Mesenchymal stem cell (in vitro differentiated cells and primary cell): Measurements from ENCODE around the gene IGFL3.

Experiments used
- DNase-seq: peaks from one replicate; pipeline ENCODE4 v3.0.0-alpha.2; 2013
- H2AFZ ChIP-seq: one replicate; pipeline ENCODE4 v1.6.1; 2013; ENCODE audit warnings: low read depth, mild to moderate bottlenecking, control low read depth, inconsistent platforms, low read length, moderate library complexity
- H2AK5ac ChIP-seq: 2 replicates; pipeline ENCODE4 v1.6.1; 2013; ENCODE audit warnings: low read length, moderate library complexity, mild to moderate bottlenecking, inconsistent platforms; ENCODE audit not compliant: severe bottlenecking
- H2BK120ac ChIP-seq: one replicate; pipeline ENCODE4 v1.6.1; 2013; ENCODE audit warnings: low read depth, mild to moderate bottlenecking, inconsistent platforms, low read length, moderate library complexity
- H2BK12ac ChIP-seq, 2 experiments: one replicate each; pipeline ENCODE4 v1.6.1; 2013; ENCODE audit warnings: inconsistent platforms in 2 of 2, low read length in 2 of 2, mild to moderate bottlenecking in 2 of 2, moderate library complexity in 2 of 2, control low read depth in 1 of 2
- H2BK15ac ChIP-seq: one replicate; pipeline ENCODE4 v1.6.1; 2013; ENCODE audit warnings: mild to moderate bottlenecking, low read depth, inconsistent platforms; ENCODE audit not compliant: poor library complexity, severe bottlenecking
- H2BK5ac ChIP-seq: 2 replicates; pipeline ENCODE4 v1.6.1; 2013; ENCODE audit warnings: low read depth, mild to moderate bottlenecking, low read length, control low read depth, inconsistent platforms; ENCODE audit not compliant: poor library complexity, severe bottlenecking
- H3K14ac ChIP-seq, 2 experiments: one replicate each; pipeline ENCODE4 v1.6.1; 2013; ENCODE audit warnings: inconsistent platforms in 2 of 2, low read length in 2 of 2, control low read depth in 1 of 2, mild to moderate bottlenecking in 1 of 2, moderate library complexity in 1 of 2
- H3K18ac ChIP-seq, 2 experiments: one replicate each; pipeline ENCODE4 v1.6.1; 2013; ENCODE audit warnings: inconsistent platforms in 2 of 2, low read length in 2 of 2, control low read depth in 1 of 2, low read depth in 1 of 2, mild to moderate bottlenecking in 1 of 2
- H3K23ac ChIP-seq, 2 experiments: one replicate each; pipeline ENCODE4 v1.6.1; 2013; ENCODE audit warnings: inconsistent platforms in 2 of 2, low read length in 2 of 2, mild to moderate bottlenecking in 2 of 2, moderate library complexity in 2 of 2, control low read depth in 1 of 2
- H3K27ac ChIP-seq: 2 replicates; pipeline ENCODE4 v1.5.1; 2013; ENCODE audit warnings: mild to moderate bottlenecking, moderate library complexity, low read length, control low read depth, inconsistent platforms; ENCODE audit not compliant: poor library complexity, severe bottlenecking
- H3K27me3 ChIP-seq, 2 experiments: 2 replicates each; pipeline versions ENCODE4 v1.6.1 to v1.7.0; 2013; ENCODE audit warnings: low read length in 2 of 2, mild to moderate bottlenecking in 2 of 2, moderate library complexity in 2 of 2, control low read depth in 1 of 2, inconsistent platforms in 1 of 2; ENCODE audit not compliant: control insufficient read depth in 1 of 2, insufficient read depth in 1 of 2
- H3K36me3 ChIP-seq, 2 experiments: 2 replicates each; pipeline versions ENCODE4 v1.6.1 to v1.7.0; 2013; ENCODE audit warnings: low read length in 2 of 2, control low read depth in 1 of 2, inconsistent platforms in 1 of 2, low read depth in 1 of 2, mild to moderate bottlenecking in 1 of 2; ENCODE audit not compliant: insufficient read depth in 2 of 2, control insufficient read depth in 1 of 2
- H3K4ac ChIP-seq, 2 experiments: one replicate each; pipeline ENCODE4 v1.6.1; 2013; ENCODE audit warnings: inconsistent platforms in 2 of 2, low read length in 2 of 2, mild to moderate bottlenecking in 2 of 2, moderate library complexity in 2 of 2, control low read depth in 1 of 2, low read depth in 1 of 2
- H3K4me1 ChIP-seq: 2 replicates; pipeline ENCODE4 v1.6.1; 2013; ENCODE audit warnings: low read depth, low read length, control low read depth; ENCODE audit not compliant: control insufficient read depth, insufficient read depth
- H3K4me2 ChIP-seq: 2 replicates; pipeline ENCODE4 v1.6.1; 2013; ENCODE audit warnings: low read length, mild to moderate bottlenecking, inconsistent platforms; ENCODE audit not compliant: poor library complexity, severe bottlenecking
- H3K4me3 ChIP-seq, 2 experiments: 2 replicates each; pipeline versions ENCODE4 v1.5.1 to v1.7.0; 2013; ENCODE audit warnings: low read length in 2 of 2, mild to moderate bottlenecking in 2 of 2, control low read depth in 1 of 2, low read depth in 1 of 2; ENCODE audit not compliant: insufficient read depth in 1 of 2
- H3K79me1 ChIP-seq: replicated peaks from 2 replicates; pipeline ENCODE4 v1.6.1; 2013; ENCODE audit warnings: mild to moderate bottlenecking, control low read depth, low read length, inconsistent platforms; ENCODE audit not compliant: poor library complexity, severe bottlenecking
- H3K9ac ChIP-seq: 2 replicates; pipeline ENCODE4 v1.7.0; 2013; ENCODE audit warnings: mild to moderate bottlenecking, low read length, moderate library complexity
- H3K9me3 ChIP-seq: 2 replicates; pipeline ENCODE4 v1.7.0; 2013; ENCODE audit warnings: mild to moderate bottlenecking, low read length; ENCODE audit not compliant: control insufficient read depth
- H4K8ac ChIP-seq: one replicate; pipeline ENCODE4 v1.6.1; 2013; ENCODE audit warnings: inconsistent platforms, mild to moderate bottlenecking, low read length, moderate library complexity
- H4K91ac ChIP-seq: one replicate; pipeline ENCODE4 v1.6.1; 2013; ENCODE audit warnings: mild to moderate bottlenecking, low read length, inconsistent platforms
- WGBS: methylation state at CpG from one replicate; pipeline ENCODE4 v1.1.7; 2013; ENCODE audit warnings: mixed read lengths; 5-methylcytosine and 5-hydroxymethylcytosine counted together

Gene IGFL3

DNA sequence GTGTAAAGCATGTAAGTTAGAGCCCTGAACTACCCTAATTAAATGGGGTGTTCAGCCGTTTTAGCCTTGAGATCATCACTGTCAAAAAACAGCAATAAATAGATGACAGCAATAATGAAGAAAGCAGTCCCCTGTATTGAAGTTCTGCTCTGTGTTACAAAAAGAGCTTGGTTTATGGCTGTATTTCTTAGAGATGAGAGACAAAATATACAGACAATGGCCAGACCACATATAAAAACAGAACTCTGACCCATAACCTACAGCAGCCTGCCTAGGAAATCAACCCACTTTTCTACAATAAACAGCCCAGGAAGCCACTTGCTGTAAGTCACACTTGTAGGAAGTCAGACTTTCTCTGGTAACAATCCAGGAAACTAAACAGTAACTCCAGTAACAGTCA is 10.8 kb downstream of the IGFL3 start:
- H3K36me3 ChIP-seq: no peaks in the 10 kb centered on the region
- peaks cover 6% of the 10 kb centered on the region for H3K4me1 ChIP-seq
- H3K27ac ChIP-seq: no peak overlapping the region
- H2BK15ac ChIP-seq: no peak overlapping the region
- no peak overlapping the region for H4K8ac ChIP-seq
- no peak overlapping the region for H3K14ac ChIP-seq
- no peak overlapping the region for H4K91ac ChIP-seq
- no peak overlapping the region for H3K23ac ChIP-seq
- H3K9ac ChIP-seq: no peak overlapping the region
- H3K27me3 ChIP-seq: peaks cover 12 to 59% of the 10 kb centered on the region in 2 experiments
- no peaks in the 10 kb centered on the region for H3K79me1 ChIP-seq
- H2BK12ac ChIP-seq: no peak overlapping the region
- H3K18ac ChIP-seq: no peak overlapping the region
- DNase-seq: peak; percentile 66
- H2AK5ac ChIP-seq: no peak overlapping the region
- H3K4me2 ChIP-seq: no peak overlapping the region
- H3K4me3 ChIP-seq: no peak overlapping the region
- no peak overlapping the region for H3K4ac ChIP-seq
- H2BK120ac ChIP-seq: no peak overlapping the region
- H2AFZ ChIP-seq: no peak overlapping the region
- no peak overlapping the region for H2BK5ac ChIP-seq
- WGBS: 0% methylated on average over 1 of the region's 1 CpG
- H3K9me3 ChIP-seq: no peaks in the 10 kb centered on the region

DNA sequence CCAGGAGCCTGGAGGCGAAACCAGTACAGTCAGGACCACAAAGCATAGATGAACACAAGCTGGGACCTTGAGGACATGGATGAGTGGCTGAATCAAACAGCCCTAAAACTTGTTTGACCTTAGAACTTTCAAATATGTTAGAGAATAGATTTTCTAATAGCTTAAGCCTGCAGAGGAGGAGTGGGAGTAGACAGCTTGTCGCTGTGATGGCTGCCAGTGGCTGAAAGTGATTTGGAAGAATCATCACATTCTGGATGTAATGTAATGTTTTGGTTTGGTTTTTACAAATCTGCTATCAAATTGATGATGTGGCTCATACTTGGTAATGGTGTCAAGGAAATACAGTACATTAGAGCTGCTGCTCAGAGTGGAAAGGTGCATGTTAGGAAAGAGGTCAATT is 12.0 kb downstream of the IGFL3 start:
- Histone ChIP-seq H3K4me2 (no peak overlapping the region), H2BK15ac (no peak overlapping the region), H4K8ac (no peak overlapping the region), H3K23ac (no peak overlapping the region), H3K9ac (no peak overlapping the region), H3K4ac (no peak overlapping the region), H2AK5ac (no peak overlapping the region), H3K36me3 (no peaks in the 10 kb centered on the region), H3K79me1 (no peaks in the 10 kb centered on the region), H2AFZ (no peak overlapping the region), H4K91ac (no peak overlapping the region), H3K18ac (no peak overlapping the region), H3K9me3 (no peaks in the 10 kb centered on the region), H3K27me3 (peaks cover 16 to 54% of the 10 kb centered on the region in 2 experiments), H3K27ac (no peak overlapping the region), H3K4me3 (no peak overlapping the region), H2BK12ac (no peak overlapping the region), H3K4me1 (peaks cover 6% of the 10 kb centered on the region), H3K14ac (no peak overlapping the region), H2BK120ac (no peak overlapping the region), H2BK5ac (no peak overlapping the region)
- 84% methylated on average over 2 of the region's 2 CpGs for WGBS
- DNase-seq: no peak

DNA sequence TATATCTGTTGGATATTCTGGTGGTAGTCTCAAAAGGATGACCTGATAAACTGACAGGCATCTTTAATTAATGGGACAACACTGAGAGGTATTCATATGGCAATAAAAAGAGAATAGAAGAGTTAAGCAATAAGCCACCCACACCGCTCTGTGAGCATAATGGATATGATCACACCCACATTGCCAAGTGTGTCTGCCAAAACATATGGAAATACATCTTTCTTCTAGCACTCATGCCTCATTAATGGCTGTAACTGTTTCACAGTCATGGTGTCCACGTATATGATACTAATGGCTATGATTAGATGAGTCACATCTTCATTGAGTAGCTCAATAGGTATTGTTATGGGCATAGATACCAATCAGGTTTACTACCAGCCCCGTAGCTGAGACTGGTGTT is 13.1 kb downstream of the IGFL3 start:
- H4K91ac ChIP-seq: no peak overlapping the region
- no peak overlapping the region for H3K9ac ChIP-seq
- peaks cover 19 to 63% of the 10 kb centered on the region in 2 experiments for H3K27me3 ChIP-seq
- no peak for DNase-seq
- H2AK5ac ChIP-seq: no peak overlapping the region
- no peaks in the 10 kb centered on the region for H3K79me1 ChIP-seq
- H4K8ac ChIP-seq: no peak overlapping the region
- H3K4ac ChIP-seq: no peak overlapping the region
- H3K14ac ChIP-seq: no peak overlapping the region
- WGBS: 64% methylated on average over 2 of the region's 3 CpGs
- H3K27ac ChIP-seq: no peak overlapping the region
- no peaks in the 10 kb centered on the region for H3K9me3 ChIP-seq
- no peak overlapping the region for H2BK5ac ChIP-seq
- no peak overlapping the region for H3K23ac ChIP-seq
- no peak overlapping the region for H3K18ac ChIP-seq
- no peak overlapping the region for H3K4me3 ChIP-seq
- no peak overlapping the region for H2BK15ac ChIP-seq
- H2BK120ac ChIP-seq: no peak overlapping the region
- H2BK12ac ChIP-seq: no peak overlapping the region
- H3K4me2 ChIP-seq: no peak overlapping the region
- H3K4me1 ChIP-seq: peaks cover 6% of the 10 kb centered on the region
- no peaks in the 10 kb centered on the region for H3K36me3 ChIP-seq
- no peak overlapping the region for H2AFZ ChIP-seq

DNA sequence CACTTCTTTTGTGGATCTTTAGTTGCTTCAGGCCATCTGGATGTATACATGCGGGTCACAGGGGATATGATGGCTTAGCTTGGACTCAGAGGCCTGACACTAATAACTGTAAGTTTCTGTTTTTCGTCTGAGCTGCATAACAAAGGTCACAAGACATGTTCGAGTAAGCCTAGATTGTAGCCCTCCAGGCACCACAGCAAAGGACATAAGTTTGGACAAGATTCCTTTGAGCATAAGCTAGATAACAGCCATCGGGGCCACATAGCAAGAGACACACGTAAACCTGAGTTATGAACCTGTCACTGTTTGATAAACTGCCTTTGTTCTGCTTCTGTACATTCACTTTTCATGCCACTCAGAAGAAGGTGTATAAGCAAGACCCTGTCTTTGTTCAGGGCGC is 14.6 kb downstream of the IGFL3 start:
- 60% methylated on average over 6 of the region's 6 CpGs for WGBS
- H3K4me3 ChIP-seq: no peak overlapping the region

More for the DNA sequence above, 14.6 kb downstream of the IGFL3 start:
- Histone ChIP-seq H3K23ac (no peak overlapping the region), H3K27me3 (peaks cover 23 to 69% of the 10 kb centered on the region in 2 experiments), H4K8ac (no peak overlapping the region), H3K27ac (no peak overlapping the region), H2BK120ac (no peak overlapping the region), H3K79me1 (no peaks in the 10 kb centered on the region), H2AFZ (no peak overlapping the region), H2BK5ac (no peak overlapping the region), H2AK5ac (no peak overlapping the region), H3K14ac (no peak overlapping the region), H3K4me2 (no peak overlapping the region), H3K4ac (no peak overlapping the region), H3K36me3 (no peaks in the 10 kb centered on the region), H3K9me3 (no peaks in the 10 kb centered on the region), H4K91ac (no peak overlapping the region), H3K18ac (no peak overlapping the region), H2BK12ac (no peak overlapping the region), H3K9ac (no peak overlapping the region), H2BK15ac (no peak overlapping the region), H3K4me1 (peaks cover 2% of the 10 kb centered on the region)
- DNase-seq: no peak
